Gastroesophageal sphincter (tissue), 3 donors: ENCODE data around the gene MEOX1.

Experiments
- EP300 ChIP-seq: sonication (generic); formaldehyde crosslinking; IDR thresholded peaks from one replicate; pipeline ENCODE4 v1.6.1; 2017; ENCODE audit warnings: antibody characterized with exemption, mild to moderate bottlenecking
- POLR2A ChIP-seq, 2 donors: fragments of 450-650 bp; IDR thresholded peaks; one replicate each; pipeline ENCODE4 v1.6.1; 2017; ENCODE audit warnings: antibody characterized with exemption in 2 of 2, mild to moderate bottlenecking in 2 of 2, moderate library complexity in 1 of 2
- TF ChIP-seq, protein P1 (sequence below), 4 experiments: fragments of 200-600 bp in 2 of 4; fragments of 450-650 bp in 2 of 4; sonication (generic) in 1 of 4; IDR thresholded peaks; one replicate each; pipeline ENCODE4 v1.5.1; 2017 to 2019; ENCODE audit warnings: antibody characterized with exemption in 4 of 4, mild to moderate bottlenecking in 2 of 4, moderate library complexity in 2 of 4

DNA sequence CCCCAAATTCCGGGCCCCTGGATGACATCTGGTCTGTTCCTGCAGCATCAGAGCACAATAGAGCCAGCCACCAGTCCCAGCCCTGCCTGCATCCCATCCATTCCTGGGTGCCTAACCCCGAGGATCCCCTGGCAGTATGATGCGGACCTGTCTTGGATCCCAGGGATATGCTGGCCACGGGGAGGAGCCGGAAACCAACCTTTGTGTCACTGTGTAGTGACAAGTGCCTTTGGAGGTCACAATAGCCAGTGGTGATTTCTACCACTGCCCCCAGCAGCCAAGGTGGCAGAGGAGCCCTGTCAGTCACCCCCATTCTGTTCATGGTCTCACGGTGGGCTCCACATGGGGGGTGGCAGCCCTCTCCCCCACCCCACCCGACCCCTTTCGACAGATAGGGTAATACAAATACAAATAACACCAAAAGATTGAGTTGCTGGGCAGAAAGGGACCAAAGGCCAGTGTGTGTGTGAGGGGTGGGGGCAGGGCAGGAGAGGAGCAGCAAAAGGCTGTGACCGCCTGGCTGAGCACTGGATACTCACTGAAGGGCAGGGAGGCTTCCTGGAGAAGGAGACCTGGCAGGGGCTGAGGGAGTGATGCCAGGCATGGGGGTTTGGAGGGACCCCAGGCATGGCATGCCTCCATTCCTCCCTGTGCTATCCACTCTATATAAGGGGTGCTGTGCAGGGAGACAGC, 29.0 kb upstream of the MEOX1 start:
- TF ChIP-seq EP300 (no peak), POLR2A (IDR thresholded peaks at IDR 0.05) (no peak)
- TF ChIP-seq, protein P1, sequence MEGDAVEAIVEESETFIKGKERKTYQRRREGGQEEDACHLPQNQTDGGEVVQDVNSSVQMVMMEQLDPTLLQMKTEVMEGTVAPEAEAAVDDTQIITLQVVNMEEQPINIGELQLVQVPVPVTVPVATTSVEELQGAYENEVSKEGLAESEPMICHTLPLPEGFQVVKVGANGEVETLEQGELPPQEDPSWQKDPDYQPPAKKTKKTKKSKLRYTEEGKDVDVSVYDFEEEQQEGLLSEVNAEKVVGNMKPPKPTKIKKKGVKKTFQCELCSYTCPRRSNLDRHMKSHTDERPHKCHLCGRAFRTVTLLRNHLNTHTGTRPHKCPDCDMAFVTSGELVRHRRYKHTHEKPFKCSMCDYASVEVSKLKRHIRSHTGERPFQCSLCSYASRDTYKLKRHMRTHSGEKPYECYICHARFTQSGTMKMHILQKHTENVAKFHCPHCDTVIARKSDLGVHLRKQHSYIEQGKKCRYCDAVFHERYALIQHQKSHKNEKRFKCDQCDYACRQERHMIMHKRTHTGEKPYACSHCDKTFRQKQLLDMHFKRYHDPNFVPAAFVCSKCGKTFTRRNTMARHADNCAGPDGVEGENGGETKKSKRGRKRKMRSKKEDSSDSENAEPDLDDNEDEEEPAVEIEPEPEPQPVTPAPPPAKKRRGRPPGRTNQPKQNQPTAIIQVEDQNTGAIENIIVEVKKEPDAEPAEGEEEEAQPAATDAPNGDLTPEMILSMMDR (IDR thresholded peaks at IDR 0.05): no peak
